Left ventricle myocardium superior (tissue), 1 donor: Measurements from ENCODE around the gene ADGRE2. TPM values are rescaled to one million over a fixed set of nuclear protein-coding genes. Genes with fewer than 3 reads are reported as not detected.

Source experiments
- ATAC-seq: fragments of 200-7000 bp; cut with Tn5 transposase; one replicate; pipeline ENCODE4 v1.9.1; 2020; ENCODE audit warnings: mild to moderate bottlenecking, moderate library complexity
- DNase-seq: peaks from one replicate; pipeline ENCODE4 v3.0.0-alpha.2; 2020
- intact Hi-C: fragments of 100-400 bp; cut with micrococcal nuclease; formaldehyde crosslinking; loops from one replicate; pipeline ENCODE4 v1.11.0; 2022
- total RNA-seq: library from RNA; stranded (reverse); fragmentation: NEBNext Ultra II Directional; extraction: Animal tissue kit (Norgen Biotek cat#: 25700); gene quantifications from one replicate; pipeline ENCODE4 v1.2.1, GENCODE V29; 2021
- donor health status: DM: no; HTN: yes; CAD: no; lungs with severe emphysema.

ADGRE2 gene
- total RNA-seq, 1 donor from 2014 or later, result 0.72 TPM

GRCh38 chr19:14689598-14690503, 88.5 kb downstream of the ADGRE2 start, which contains the start of gene ZNF333:
Gene ZNF333 (plus strand): TSS chr19:14690048. CDS start chr19:14693492, 3,444 bp downstream.
- intact Hi-C loops, result no loop called here
- DNase-seq (peak; percentile 98), ATAC-seq (peak; percentile 99)

GRCh38 chr19:14686411-14686810, 91.9 kb downstream of the ADGRE2 start:
- no peak for DNase-seq
- intact Hi-C loops, result no loop called here
- no peak for ATAC-seq

- no peak for ATAC-seq
- no peak for DNase-seq
- intact Hi-C loops, result no loop called here
Measured at GRCh38 chr19:14683439-14683838, 94.9 kb downstream of the ADGRE2 start.

Other genes starting within 250 kb of the ADGRE2 start
- gene TECR, start 249.0 kb downstream of the ADGRE2 start, total RNA-seq, result 86.4 TPM
- gene NDUFB7, start 206.5 kb downstream of the ADGRE2 start, total RNA-seq, result 546 TPM
- not detected for gene CLEC17A, start 195.5 kb downstream of the ADGRE2 start, total RNA-seq
- not detected for gene ADGRE3, start 103.7 kb downstream of the ADGRE2 start, total RNA-seq
- 7.3 TPM for gene ZNF333, start 88.5 kb downstream of the ADGRE2 start, total RNA-seq
- not detected for gene OR7A5, start 56.6 kb upstream of the ADGRE2 start, total RNA-seq
- gene OR7C1, start 56.6 kb upstream of the ADGRE2 start, total RNA-seq, result not detected
- not detected for gene OR7A10, start 70.4 kb upstream of the ADGRE2 start, total RNA-seq
- not detected for gene OR7A17, start 107.6 kb upstream of the ADGRE2 start, total RNA-seq
- not detected for gene OR7C2, start 162.9 kb upstream of the ADGRE2 start, total RNA-seq
- not detected for gene SLC1A6, start 201.3 kb upstream of the ADGRE2 start, total RNA-seq